GM12892 (cell line): Measurements from ENCODE around the gene EHBP1L1.

Experiments
- DNase-seq: peaks from one replicate; pipeline ENCODE4 v3.0.0; 2011; ENCODE audit not compliant: insufficient read length
- FAIRE-seq: peaks from 2 replicates; lab custom pipeline; 2011; peaks lifted over from hg19 to GRCh38; lab: Jason Lieb, UNC
- POLR2A ChIP-seq: IDR thresholded peaks from 2 replicates; pipeline ENCODE4 v1.6.1; 2011; ENCODE audit warnings: low read depth, low read length, control low read depth
- POLR2AphosphoS5 ChIP-seq: IDR thresholded peaks from 2 replicates; pipeline ENCODE4 v1.6.1; 2011; ENCODE audit warnings: low read depth, low read length, control low read depth
- TAF1 ChIP-seq: IDR thresholded peaks from 2 replicates; pipeline ENCODE4 v1.6.1; 2011; ENCODE audit warnings: low read depth, mild to moderate bottlenecking, control low read depth, low read length, borderline replicate concordance

The EHBP1L1 gene

GRCh38 chr11:65625628-65626342 is 49.9 kb downstream of the EHBP1L1 start:
- FAIRE-seq, result peak; percentile 82
- TF ChIP-seq TAF1 (no peak), POLR2AphosphoS5 (0 out of 2 replicates have a peak, but pooled peaks have one; percentile 27)
- DNase-seq, result peak; percentile 83

- DNase-seq (no peak), FAIRE-seq (no peak)
- TF ChIP-seq POLR2A (peak; percentile 20; the same call in 1 of the 2 replicates), TAF1 (no peak)
These were observed 51.3 kb downstream of the EHBP1L1 start for GRCh38 chr11:65627202-65627601.

- no peak for DNase-seq
- FAIRE-seq, result no peak
- TF ChIP-seq POLR2AphosphoS5, result no peak
- TF ChIP-seq POLR2A, result no peak
- no peak for TF ChIP-seq TAF1
These were observed 53.7 kb downstream of the EHBP1L1 start for GRCh38 chr11:65629579-65629978.

- TF ChIP-seq POLR2AphosphoS5 (no peak), POLR2A (peak; percentile 29; the same call in 1 of the 2 replicates)
These were observed 54.4 kb downstream of the EHBP1L1 start for GRCh38 chr11:65630215-65630614.

GRCh38 chr11:65633390-65634108 is 57.7 kb downstream of the EHBP1L1 start:
- no peak for TF ChIP-seq TAF1
- TF ChIP-seq POLR2A, result no peak
- TF ChIP-seq POLR2AphosphoS5, result no peak
- DNase-seq (no peak), FAIRE-seq (no peak)

More at GRCh38 chr11:65630215-65630614, 54.4 kb downstream of the EHBP1L1 start:
- no peak for DNase-seq
- FAIRE-seq, result no peak

GRCh38 chr11:65634109-65634436 is 58.2 kb downstream of the EHBP1L1 start:
- TF ChIP-seq POLR2A (no peak), POLR2AphosphoS5 (no peak), TAF1 (no peak)
- DNase-seq, result no peak

GRCh38 chr11:65634440-65634839 is 58.6 kb downstream of the EHBP1L1 start:
- DNase-seq (no peak), FAIRE-seq (no peak)
- no peak for TF ChIP-seq TAF1
- no peak for TF ChIP-seq POLR2A
- TF ChIP-seq POLR2AphosphoS5, result no peak

More at GRCh38 chr11:65634109-65634436, 58.2 kb downstream of the EHBP1L1 start:
- FAIRE-seq, result no peak

- DNase-seq (no peak), FAIRE-seq (no peak)
- TF ChIP-seq TAF1, result no peak
- TF ChIP-seq POLR2AphosphoS5, result no peak
- TF ChIP-seq POLR2A, result no peak
These were observed 59.3 kb downstream of the EHBP1L1 start for GRCh38 chr11:65634905-65635731.

GRCh38 chr11:65636108-65637031 is 60.5 kb downstream of the EHBP1L1 start:
- TF ChIP-seq POLR2A (no peak), POLR2AphosphoS5 (no peak), TAF1 (no peak)
- DNase-seq (no peak), FAIRE-seq (no peak)

GRCh38 chr11:65637032-65637557 is 61.2 kb downstream of the EHBP1L1 start:
- TF ChIP-seq POLR2A (no peak), TAF1 (no peak), POLR2AphosphoS5 (no peak)
- DNase-seq, result no peak
- no peak for FAIRE-seq
